GM10248 (cell line): ENCODE data around the gene DBNDD2.
A peak's percentile ranks its signal among the peaks of the same experiment; 100 is the strongest.

Experiments used
- CTCF ChIA-PET: fragments of 300-600 bp; sonication (Branson Sonifier 250); formaldehyde crosslinking; extraction: SDS; loops from one replicate; lab custom pipeline; 2021; ENCODE audit warnings: antibody characterized with exemption; lab: Yijun Ruan, JAX
- POLR2A ChIA-PET: fragments of 350-650 bp; sonication (Branson Sonifier 250); formaldehyde crosslinking; extraction: SDS; loops from one replicate; lab custom pipeline; 2020; ENCODE audit warnings: antibody characterized with exemption; lab: Yijun Ruan, JAX
- DNase-seq: peaks from one replicate; pipeline ENCODE4 v3.0.0; 2012; ENCODE audit errors: extremely low spot score
- CTCF ChIP-seq: IDR thresholded peaks from 2 replicates; pipeline ENCODE4 v1.5.1; 2012; ENCODE audit warnings: mild to moderate bottlenecking, low read depth; ENCODE audit errors: extremely low read depth, missing control alignments, control extremely low read depth

The DBNDD2 gene

GRCh38 chr20:45419188-45420091 is 11.4 kb downstream of the DBNDD2 start:
- ChIA-PET POLR2A (no interaction called here), CTCF (interaction anchor here (1.2 to 7.2 kb wide), 10 partner anchors 11 to 351 kb away, joined by 3 to 69 read pairs (median 8); partner anchors contain the start of gene SYS1)
- DNase-seq: peak; percentile 45
- TF ChIP-seq CTCF: no peak

- ChIA-PET POLR2A (no interaction called here), CTCF (interaction anchor here (1.4 to 7.2 kb wide), 6 partner anchors 14 to 101 kb away, joined by 5 to 69 read pairs (median 9); partner anchors contain the start of gene SYS1)
- no peak for DNase-seq
- TF ChIP-seq CTCF: no peak
These were observed 12.0 kb downstream of the DBNDD2 start for GRCh38 chr20:45420125-45420524.

- CTCF ChIA-PET: no interaction called here
- TF ChIP-seq CTCF: no peak
- POLR2A ChIA-PET: no interaction called here
- DNase-seq: no peak
These were observed 15.6 kb downstream of the DBNDD2 start for GRCh38 chr20:45423700-45424099.

- TF ChIP-seq CTCF: no peak
- DNase-seq: no peak
- POLR2A ChIA-PET: no interaction called here
- CTCF ChIA-PET: interaction anchor here (16.3 kb wide), 1 partner anchor 56 kb away, joined by 488 read pairs; the partner anchor contains the start of genes SYS1 and TP53TG5
These were observed 17.5 kb downstream of the DBNDD2 start for GRCh38 chr20:45425561-45425960.

- TF ChIP-seq CTCF: no peak
- ChIA-PET CTCF (interaction anchor here (2.4 to 16.3 kb wide), 2 partner anchors 10 to 57 kb away, joined by 20 to 488 read pairs; partner anchors contain the start of genes SYS1 and TP53TG5), POLR2A (no interaction called here)
- DNase-seq: no peak
These were observed 18.4 kb downstream of the DBNDD2 start for GRCh38 chr20:45426320-45427016.
